ENCODE results near the gene PHF2.

PHF2 gene

GRCh38 chr9:93558503-93558902, 17.9 kb upstream of the PHF2 start:
- no peaks in the 10 kb centered on the region for H3K79me2 ChIP-seq
- no peak overlapping the region for H3K9ac ChIP-seq
- no peak overlapping the region for H2AFZ ChIP-seq
- no peaks in the 10 kb centered on the region for H3K27me3 ChIP-seq (ENCODE audit: control insufficient read depth, insufficient read depth, low read length)
- H3K27ac ChIP-seq: no peak overlapping the region
- no peaks in the 10 kb centered on the region for H3K9me3 ChIP-seq (ENCODE audit: control insufficient read depth, low read length)
- no peak overlapping the region for H3K4me3 ChIP-seq (ENCODE audit: low read depth, low read length)
- TF ChIP-seq CTCF (IDR thresholded peaks at IDR 0.05): no peak
- no peaks in the 10 kb centered on the region for H3K36me3 ChIP-seq (ENCODE audit: control insufficient read depth, insufficient read depth, low read length)
- H3K4me1 ChIP-seq: peaks cover 2% of the 10 kb centered on the region
- no peak overlapping the region for H3K4me2 ChIP-seq (ENCODE audit: low read length)

- H3K36me3 ChIP-seq (ENCODE audit: control insufficient read depth, insufficient read depth, low read length): no peaks in the 10 kb centered on the region
- no peaks in the 10 kb centered on the region for H3K27me3 ChIP-seq (ENCODE audit: control insufficient read depth, insufficient read depth, low read length)
Measured at GRCh38 chr9:93560991-93561390, 15.4 kb upstream of the PHF2 start.

GRCh38 chr9:93562157-93562556, 14.2 kb upstream of the PHF2 start:
- H3K4me2 ChIP-seq (ENCODE audit: low read length): no peak overlapping the region
- no peak for TF ChIP-seq CTCF (IDR thresholded peaks at IDR 0.05)
- no peaks in the 10 kb centered on the region for H3K36me3 ChIP-seq (ENCODE audit: control insufficient read depth, insufficient read depth, low read length)
- no peak overlapping the region for H3K27ac ChIP-seq
- H2AFZ ChIP-seq: no peak overlapping the region
- H3K79me2 ChIP-seq: no peaks in the 10 kb centered on the region
- H3K27me3 ChIP-seq (ENCODE audit: control insufficient read depth, insufficient read depth, low read length): no peaks in the 10 kb centered on the region
- H3K9ac ChIP-seq: no peak overlapping the region
- H3K4me1 ChIP-seq: peaks cover 1% of the 10 kb centered on the region
- H3K9me3 ChIP-seq (ENCODE audit: control insufficient read depth, low read length): no peaks in the 10 kb centered on the region
- H3K4me3 ChIP-seq (ENCODE audit: low read depth, low read length): no peak overlapping the region

More at GRCh38 chr9:93560991-93561390, 15.4 kb upstream of the PHF2 start:
- Histone ChIP-seq H3K27ac (no peak overlapping the region), H3K4me2 (ENCODE audit: low read length) (no peak overlapping the region), H3K9ac (no peak overlapping the region), H2AFZ (no peak overlapping the region), H3K4me3 (ENCODE audit: low read depth, low read length) (no peak overlapping the region), H3K79me2 (no peaks in the 10 kb centered on the region), H3K9me3 (ENCODE audit: control insufficient read depth, low read length) (no peaks in the 10 kb centered on the region), H3K4me1 (no peaks in the 10 kb centered on the region)
- no peak for TF ChIP-seq CTCF (IDR thresholded peaks at IDR 0.05)

- Histone ChIP-seq H3K9ac (no peak overlapping the region), H3K79me2 (no peaks in the 10 kb centered on the region), H2AFZ (no peak overlapping the region), H3K27ac (no peak overlapping the region), H3K27me3 (ENCODE audit: control insufficient read depth, insufficient read depth, low read length) (no peaks in the 10 kb centered on the region), H3K4me3 (ENCODE audit: low read depth, low read length) (no peak overlapping the region), H3K4me1 (peaks cover 9% of the 10 kb centered on the region), H3K4me2 (ENCODE audit: low read length) (no peak overlapping the region), H3K36me3 (ENCODE audit: control insufficient read depth, insufficient read depth, low read length) (no peaks in the 10 kb centered on the region), H3K9me3 (ENCODE audit: control insufficient read depth, low read length) (no peaks in the 10 kb centered on the region)
- no peak for TF ChIP-seq CTCF (IDR thresholded peaks at IDR 0.05)
Measured at GRCh38 chr9:93565089-93565488, 11.3 kb upstream of the PHF2 start.

- peak overlapping the region; percentile 63 for H3K9ac ChIP-seq
Measured at GRCh38 chr9:93566408-93567270, 9.7 kb upstream of the PHF2 start.

More at GRCh38 chr9:93566408-93567270, 9.7 kb upstream of the PHF2 start:
- Histone ChIP-seq H3K36me3 (ENCODE audit: control insufficient read depth, insufficient read depth, low read length) (no peaks in the 10 kb centered on the region), H2AFZ (peak overlapping the region; percentile 91), H3K4me3 (ENCODE audit: low read depth, low read length) (peak overlapping the region; percentile 77), H3K4me1 (peaks cover 9% of the 10 kb centered on the region), H3K4me2 (ENCODE audit: low read length) (peak overlapping the region; percentile 94), H3K27ac (peak overlapping the region; percentile 94), H3K79me2 (no peaks in the 10 kb centered on the region), H3K9me3 (ENCODE audit: control insufficient read depth, low read length) (no peaks in the 10 kb centered on the region), H3K27me3 (ENCODE audit: control insufficient read depth, insufficient read depth, low read length) (no peaks in the 10 kb centered on the region)
- TF ChIP-seq CTCF (IDR thresholded peaks at IDR 0.05): peak; percentile 88
